Stimulated activated CD8-positive, alpha-beta memory T cell treated with anti-CD3 and anti-CD28 coated beads, Interleukin-4, amount 100 ng/mL, for 1 hour (primary cell): Measurements from ENCODE around the gene OSBPL3.

Source experiments
- DNase-seq, 2 donors: peaks; one replicate each; pipeline ENCODE4 v3.0.0-alpha.2; 2020; ENCODE audit warnings: low read depth in 2 of 2, low spot score in 1 of 2

OSBPL3 gene

DNA sequence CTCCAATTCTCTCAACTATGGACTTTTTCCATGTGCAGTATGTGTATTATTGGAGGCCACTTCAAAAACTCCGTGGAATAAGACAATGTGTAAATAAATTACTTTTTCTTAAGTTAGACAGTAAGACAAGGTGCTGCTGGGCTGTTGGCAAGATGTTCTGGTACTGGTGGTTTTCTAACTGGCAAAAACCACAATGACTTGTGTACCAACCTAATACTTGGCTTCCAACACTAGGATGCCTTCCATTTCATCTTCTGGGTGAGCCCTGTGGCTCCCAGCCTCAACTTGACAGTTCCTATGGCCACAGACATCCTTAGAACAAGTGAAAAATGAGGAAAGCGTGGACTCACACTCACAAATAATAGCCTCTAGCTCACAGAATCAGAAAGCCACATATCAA, 77.0 kb downstream of the OSBPL3 start:
- no peak for DNase-seq

DNA sequence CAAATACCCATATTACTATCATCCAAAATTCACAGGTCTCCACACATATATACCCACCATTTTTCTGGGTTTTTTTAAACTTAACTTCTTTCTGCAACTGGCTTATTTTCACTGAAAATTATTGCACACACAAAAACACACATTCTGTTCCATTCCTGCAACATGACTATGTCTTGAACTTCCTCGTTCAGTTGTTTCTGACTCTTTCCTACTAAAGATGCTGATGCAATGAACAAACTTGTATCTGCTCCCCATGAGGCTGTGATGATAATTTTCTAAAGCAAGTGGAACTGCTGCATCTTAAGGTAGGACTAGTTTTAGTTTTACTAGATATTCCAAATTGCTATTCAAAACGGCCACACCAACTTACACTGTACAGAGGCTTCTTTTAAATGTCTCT, 77.7 kb downstream of the OSBPL3 start:
- no peak for DNase-seq

DNA sequence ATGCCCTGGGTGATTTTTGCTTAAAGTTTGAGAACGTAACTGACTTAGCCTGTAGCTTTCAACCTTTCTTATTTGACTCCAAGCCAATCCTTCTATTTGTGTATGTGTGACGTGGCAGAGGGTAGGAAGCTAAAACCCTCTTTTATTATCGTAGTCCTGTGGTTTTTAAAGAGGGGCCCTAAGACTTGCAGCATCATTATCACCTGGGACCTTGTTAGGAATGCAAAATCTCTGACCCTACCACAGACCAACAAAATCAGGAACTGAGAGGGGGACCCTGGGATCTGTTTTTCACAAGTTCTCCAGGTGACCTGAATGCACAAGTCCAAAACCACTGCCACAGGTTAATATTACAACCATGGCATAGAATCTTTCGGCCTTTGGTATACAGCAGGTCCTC, 80.1 kb downstream of the OSBPL3 start:
- no peak for DNase-seq

DNA sequence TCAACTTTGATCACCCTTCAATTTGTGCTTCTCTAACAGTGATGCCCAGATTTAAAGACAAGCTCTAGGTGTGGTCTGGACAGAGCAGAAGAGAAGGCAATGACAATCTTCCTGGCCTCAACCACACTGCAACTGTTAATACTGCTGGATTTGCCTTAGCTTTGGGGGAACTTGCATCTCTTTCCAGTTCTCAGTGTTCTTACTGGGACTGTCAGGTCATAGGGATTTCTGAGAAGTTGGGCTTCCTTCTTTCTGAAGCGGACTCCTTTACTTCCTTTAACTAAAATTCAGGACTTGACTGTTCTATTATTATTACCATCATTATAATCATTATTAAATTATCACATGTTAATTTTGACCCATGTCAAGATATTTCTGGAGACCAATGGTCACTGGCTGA, 80.8 kb downstream of the OSBPL3 start:
- no peak for DNase-seq

DNA sequence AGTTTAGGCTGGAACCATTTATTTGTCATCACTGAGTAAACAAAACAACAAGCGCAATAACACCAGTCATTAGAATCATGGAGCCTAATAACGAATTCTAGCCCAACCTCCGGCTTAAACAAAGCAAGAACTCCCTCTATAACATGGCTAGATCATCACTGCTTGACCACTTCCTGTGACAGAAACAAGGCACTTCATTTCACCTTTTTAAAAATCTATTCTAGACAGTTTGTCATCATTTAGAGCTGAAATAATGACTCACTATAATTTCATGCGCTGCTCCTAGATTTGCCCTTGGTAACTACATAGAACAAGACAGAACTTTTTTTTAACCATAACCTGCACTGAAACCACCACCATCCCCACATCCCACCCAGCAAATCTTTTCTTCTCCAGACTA, 81.3 kb downstream of the OSBPL3 start:
- DNase-seq: no peak

DNA sequence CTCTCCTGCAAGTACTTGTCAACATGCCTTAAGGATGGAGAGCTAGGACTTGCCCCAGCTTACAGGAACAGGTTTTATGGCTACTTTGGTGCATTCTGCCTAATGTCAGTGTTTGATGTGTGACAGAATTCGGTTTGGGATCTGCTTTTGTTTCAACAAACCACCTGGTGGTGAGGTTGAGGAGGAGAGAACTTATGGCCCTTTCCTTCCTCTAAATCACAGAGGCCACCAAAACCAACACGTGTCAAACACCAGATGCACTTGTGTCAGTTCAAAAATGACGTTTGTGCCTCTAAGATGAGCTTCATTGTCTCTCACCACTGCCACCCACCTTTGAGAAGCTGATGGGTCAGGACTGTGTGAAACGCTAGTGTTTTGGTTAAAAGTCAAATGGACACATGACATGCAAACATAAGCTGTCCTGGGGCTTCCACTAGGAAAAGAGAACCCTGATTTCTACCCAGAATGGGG, 83.9 kb downstream of the OSBPL3 start:
- DNase-seq: no peak

DNA sequence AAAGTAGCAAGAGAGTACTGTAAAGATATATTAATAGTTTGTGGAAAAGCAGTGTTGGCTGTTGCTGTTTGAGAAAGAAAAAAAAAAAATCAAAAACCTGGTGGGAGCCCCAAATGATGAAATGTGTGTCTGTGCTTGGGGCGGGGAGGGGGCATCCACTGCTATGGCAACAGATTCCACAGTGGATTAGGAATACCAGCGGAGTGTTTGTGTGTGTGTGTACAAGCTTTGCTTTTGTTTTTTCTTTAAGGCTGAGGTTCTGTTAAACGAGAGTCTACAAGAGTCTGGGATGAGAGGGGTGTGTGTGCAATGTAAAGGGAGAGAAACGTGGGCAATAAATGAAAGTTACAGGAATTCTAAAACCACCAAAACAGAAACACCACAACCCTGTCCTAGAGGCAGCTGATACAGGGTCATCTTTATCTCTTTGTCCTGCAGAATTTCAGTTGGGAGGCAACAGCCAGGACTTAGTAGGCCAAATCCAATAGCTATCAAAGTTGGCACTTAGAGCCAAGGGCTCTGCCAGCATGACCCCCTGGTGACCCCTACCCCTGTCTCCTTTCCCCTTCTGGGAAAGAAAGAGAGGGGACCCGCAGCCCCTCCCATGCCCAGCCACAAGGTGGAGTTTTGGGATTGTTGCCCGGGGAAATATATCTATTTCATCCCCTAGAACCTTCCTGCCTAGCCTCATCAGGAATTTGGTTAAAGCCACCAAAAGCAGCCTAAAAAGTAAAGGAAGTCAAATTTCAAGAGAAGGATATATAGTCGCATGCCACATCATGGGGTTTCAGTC, 85.4 kb downstream of the OSBPL3 start:
- no peak for DNase-seq

DNA sequence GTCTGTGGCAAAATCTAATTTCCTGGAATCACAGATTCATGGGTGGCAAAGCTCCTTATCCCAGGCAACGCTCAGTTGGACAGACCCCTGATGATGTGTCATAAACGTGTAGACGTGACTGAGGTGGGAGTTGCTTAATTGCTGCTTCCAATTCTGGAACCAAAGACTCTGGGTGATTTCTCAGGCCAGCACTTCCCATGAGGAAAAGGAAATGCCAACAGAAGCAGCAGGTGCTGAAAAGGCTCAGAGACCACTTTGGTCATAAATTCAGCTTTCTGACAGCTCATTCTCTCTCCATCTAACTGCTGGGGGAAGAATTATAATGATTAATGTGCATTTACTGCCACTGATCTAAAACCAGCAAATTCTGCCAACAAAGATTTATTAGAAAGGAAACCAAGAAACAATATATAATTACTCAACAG, 88.7 kb downstream of the OSBPL3 start:
- DNase-seq: no peak

DNA sequence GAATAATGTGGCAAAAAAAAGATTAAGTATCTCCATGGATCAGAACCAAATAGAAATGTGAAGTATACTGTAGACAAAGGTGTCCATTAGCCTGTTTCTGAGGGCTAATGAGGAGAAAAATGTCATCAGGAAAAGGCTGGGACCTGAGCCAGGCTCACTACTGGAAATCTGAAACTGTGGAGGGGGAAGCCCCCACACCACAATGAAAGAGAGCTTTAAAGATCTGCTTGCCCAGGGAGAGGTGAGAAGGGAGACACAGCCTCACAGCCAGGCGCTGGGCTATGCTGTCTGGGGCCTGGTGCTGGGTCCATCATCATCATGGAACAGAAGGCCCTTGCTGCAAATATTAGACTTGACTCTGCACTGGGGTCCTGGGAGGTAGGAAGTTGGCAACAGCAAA, 90.4 kb downstream of the OSBPL3 start:
- DNase-seq: no peak

DNA sequence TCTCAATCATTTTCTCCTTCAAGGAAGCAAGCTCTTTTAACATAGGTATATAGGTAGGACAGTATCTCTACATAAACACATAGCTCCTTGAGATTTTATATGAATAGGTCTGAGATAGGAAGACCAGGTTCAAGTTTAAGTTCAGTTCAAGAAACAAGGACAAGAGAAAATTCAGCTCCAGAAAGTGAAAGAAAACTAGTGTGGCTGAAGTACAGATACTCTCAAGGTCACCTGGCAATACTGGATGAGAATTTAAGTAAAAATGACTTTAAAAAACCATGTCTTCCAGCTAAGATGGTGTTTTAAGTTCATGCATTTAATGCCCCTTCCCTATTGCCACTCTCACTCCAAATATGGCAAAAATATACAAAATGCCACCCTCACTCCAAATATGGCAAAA, 91.3 kb downstream of the OSBPL3 start:
- DNase-seq: no peak

DNA sequence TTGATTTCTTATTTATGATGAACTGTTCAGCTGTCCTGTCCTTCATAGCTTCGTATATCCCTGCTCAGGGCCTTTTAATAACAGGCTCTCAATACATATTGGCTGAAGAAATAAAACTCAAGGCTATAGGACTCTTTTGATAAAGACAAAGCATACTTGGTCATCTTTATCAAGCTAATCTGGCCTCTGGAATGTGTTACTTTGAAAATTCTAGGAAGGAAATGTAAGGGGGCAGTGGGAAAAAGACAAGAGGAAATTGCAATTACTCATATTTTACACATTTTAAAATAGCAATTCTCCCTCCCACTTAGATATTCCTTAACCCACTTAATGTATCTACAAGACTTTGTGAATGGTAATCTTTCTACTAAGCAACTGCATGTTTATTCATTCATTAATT, 94.3 kb downstream of the OSBPL3 start:
- DNase-seq: no peak

DNA sequence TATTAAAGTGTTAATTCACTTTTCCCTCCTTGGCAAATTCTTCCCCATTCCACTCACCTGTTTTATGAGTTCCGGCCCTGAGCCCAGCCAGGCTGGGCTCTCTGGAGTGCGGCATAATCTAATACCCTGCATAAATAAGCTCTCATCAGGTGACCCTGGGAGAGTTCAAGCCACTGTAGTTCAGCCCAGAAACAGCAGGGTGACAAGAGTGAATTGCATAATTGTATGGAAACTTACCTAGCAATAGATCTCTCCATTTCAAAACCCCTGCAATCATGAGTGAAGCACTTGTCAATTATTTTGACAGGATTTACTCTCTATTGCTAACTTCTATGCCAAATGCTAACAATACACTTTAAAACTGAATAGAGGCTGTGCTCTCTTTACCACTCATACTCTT, 94.7 kb downstream of the OSBPL3 start:
- no peak for DNase-seq

DNA sequence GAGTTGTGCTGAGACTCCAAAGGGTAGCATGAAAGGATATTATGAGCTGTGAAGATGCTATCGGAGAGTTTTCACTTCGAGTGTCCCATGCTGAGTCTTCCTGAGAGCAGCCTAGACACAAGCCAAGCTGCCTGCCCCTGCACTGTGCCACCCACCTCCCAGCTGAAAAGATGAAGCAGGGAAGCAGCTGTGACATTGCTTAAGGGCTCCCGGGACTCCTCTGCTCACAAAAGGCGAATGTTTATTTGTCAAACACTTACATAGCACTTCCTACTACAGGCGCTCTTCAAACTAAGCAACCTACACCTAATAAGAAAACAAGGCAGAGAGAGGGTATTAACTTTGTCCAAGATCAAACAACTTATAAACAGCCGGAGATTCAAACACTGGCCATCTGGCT, 95.6 kb downstream of the OSBPL3 start:
- DNase-seq: no peak

DNA sequence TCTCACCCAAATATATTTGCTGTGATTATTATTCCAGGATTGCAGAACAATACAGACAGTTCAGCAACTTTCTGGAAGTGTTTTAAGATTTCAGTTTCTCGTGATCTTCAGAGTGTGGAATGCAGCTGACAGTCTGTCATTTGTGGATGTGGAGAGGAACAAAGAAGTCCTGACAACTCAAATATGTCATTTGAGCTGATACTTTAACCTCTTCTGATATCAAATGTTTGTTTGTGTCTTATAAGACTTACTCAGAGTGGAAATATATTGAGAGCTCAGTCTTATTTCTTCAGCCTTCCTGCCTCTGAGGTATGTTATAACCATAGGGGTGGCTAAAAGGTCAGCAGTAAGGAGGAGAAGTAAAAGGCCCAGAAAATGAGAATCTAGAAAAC, 96.4 kb downstream of the OSBPL3 start:
- DNase-seq: no peak

DNA sequence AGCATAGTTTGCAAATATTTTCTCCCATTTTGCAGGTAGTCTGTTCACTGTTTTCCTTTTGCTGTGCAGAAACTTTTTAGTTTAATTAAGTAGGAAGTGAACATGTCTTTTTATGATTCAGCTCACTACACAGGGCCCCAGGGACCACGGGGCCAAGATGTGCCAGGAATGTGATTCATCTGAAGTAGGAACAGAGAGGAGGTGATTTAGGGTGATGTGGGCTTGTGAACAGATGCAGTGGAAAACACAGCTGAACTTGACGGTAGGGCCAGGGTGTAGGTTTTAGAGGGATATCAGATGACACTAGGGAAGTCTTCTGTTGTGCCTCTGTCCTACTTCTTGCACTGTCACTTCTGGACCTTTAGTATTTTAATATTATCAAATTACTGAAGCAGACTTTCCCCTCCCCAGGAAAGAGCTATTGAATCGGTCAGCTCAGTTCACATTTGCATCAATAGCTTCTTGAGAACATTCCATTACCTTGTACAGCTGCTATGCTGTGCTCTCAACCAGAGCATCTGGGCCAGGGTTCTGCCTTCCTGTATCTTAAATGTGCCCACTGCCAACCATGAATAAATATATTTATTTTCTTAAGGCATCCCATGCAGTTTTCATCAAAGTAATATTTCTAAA, 96.9 kb downstream of the OSBPL3 start:
- DNase-seq: no peak

DNA sequence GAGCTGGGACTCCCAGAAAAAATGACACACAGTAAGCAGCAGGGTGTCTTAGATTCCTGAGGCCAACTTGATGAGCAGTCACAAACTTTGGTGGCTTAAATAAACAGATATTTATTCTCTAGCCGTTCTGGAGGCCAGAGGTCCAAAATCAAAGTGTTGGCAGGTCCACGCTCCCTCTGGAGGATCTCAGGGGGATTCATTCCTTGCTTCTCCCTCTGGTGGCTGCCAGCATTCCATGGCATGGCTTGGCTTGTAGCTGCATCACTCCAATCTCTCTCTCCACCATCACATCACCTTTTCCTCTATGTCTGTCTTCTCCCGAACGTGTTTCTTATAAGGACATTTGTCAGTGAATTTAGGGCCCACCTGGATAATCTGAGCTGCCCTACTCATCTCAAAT, 98.4 kb downstream of the OSBPL3 start:
- DNase-seq: no peak

DNA sequence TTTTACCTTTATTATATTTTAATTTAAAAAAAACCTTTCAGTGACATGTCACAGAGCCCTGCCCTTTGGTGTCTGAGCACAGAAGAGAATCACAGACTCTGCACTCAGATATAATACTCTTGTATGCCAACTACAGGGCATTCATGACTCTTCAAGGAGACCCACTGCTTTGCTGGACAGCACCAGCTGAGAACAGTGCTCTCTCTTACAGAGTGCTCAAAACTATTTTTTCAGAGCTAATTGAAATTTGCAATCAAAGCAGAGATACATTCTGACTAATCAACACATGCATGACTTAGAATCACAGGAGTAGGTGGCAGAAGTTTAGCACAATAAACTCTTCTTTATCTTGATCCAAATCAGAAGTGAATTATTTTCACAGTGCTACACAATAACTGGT, 99.1 kb downstream of the OSBPL3 start:
- DNase-seq: no peak

DNA sequence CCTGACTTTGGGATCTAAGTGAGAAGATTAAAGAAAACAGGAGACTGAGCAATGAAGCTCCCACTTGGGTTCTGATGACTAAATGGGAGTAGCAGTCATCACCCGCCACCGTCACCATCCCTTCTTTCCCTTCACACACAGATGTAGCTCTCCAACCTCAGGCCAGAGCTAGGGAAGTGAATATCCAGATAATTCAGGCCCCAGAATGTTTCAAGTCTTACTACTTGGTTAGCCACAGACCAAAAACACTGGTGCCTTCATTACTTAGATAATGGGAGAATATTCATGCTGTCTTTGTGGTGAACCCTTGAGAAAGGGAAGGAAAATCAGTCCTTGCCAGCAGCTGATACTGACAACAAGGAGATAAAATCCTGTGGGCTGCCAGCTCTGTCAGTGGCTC, 100.7 kb downstream of the OSBPL3 start:
- DNase-seq: no peak

DNA sequence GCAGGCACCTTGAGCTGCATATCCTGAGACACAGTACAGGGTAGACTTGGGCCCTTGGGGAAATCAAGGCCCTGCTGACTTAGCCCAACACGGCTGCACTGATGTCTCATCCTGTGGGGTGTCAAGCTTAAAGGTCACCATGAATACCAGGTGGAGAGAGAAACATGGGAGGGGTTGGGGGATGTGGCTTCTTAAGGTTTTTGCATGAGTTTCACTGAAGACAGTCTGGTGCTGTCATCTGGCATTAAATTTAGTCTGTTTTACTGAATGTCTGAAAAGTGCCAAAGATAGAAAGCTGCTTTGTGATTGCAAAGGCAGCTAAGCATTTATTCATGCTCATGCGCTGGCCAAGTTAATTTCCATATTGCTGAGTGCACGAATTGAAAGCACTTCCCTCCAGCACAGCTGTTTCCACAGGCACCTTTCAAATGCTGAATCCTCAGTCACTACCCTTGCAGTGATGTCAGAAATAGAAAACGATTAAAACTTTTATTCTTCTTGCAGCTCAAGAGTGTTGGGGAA, 102.1 kb downstream of the OSBPL3 start:
- DNase-seq: no peak

DNA sequence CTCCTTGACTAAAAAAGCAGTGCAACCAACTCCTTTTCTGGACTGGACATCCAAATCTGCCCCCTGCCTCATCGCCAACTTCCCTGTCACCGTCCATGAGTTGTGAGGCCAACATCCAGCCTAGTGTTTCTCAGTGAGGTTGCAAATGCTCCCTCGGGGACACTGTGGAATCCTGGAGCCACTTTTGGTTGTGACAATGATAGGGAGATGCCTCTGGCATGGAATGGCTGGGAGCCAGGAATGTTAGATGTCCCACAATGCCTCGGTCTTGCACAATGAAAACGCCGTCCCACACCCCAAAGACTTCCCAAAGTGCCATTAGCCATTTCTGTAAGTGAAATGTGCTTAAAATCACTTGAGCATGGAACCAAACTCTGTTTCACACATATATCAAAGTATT, 105.2 kb downstream of the OSBPL3 start:
- no peak for DNase-seq

DNA sequence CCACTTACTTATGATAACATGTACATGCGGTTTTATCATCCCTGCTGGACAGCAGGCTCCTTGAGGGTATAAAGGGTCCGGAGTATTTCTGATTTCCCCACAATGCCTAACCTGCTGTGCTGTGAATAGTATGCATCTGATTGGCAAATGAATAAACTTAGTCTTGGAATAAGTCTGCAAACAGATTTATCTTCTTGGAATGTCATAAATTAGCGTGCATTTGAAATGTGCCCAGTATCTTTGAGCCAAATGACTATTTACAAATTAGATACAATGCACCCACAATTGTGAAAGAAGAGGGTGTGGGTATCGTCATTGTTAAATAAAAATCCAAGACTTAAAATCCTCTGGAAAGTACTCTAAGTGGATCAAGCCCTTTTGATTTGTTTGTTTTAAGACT, 106.0 kb downstream of the OSBPL3 start:
- DNase-seq: no peak

DNA sequence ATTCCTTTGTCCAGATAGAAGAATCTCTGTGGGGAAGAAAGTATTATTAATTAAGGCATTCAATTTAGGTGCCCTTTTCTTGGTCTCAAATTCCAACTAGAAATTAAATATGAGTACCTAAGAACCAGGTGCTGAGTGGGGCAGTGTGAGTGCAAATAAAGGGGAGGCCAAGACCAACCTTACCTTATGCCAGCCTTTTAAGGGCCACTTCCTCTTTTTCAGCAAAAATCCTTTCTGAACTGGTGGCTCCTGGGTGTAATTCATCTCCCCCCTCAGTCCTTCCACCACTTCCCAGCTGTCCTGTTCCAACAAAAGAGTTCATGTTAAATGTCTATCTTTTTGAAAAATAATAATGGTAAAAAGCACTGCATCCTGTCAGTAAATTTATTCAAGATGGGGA, 108.2 kb downstream of the OSBPL3 start:
- no peak for DNase-seq

DNA sequence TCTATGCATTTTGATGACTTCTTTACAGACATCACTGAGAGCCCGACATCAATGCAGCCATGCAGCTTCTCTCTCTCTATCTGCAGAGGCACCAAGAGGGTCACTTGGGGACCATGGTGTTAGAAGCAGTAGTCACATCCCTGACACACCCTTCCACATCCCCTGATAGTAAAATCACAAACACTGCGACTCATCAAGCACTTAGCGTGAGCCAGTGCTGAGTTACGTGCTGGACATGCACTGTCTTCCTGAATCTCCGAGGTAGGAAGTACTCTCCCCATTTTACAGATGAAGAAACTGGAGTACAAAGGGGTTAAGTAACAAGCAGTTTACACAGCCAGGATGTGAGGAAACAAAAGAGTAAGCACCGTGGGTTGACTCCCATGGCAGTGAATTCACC, 109.2 kb downstream of the OSBPL3 start:
- no peak for DNase-seq
